Measurements from ENCODE around the gene ODAD3.
A peak's percentile ranks its signal among the peaks of the same experiment; 100 is the strongest.

The ODAD3 gene

GRCh38 chr19:11374433-11375142, 60.3 kb downstream of the ODAD3 start, which contains the start of gene SWSAP1:
Gene SWSAP1, plus strand, starts transcription at chr19:11374666. Its CDS starts 15 bp downstream, at chr19:11374681.
- DNase-seq = peak; percentile 99

- no peak for DNase-seq
Observed at GRCh38 chr19:11373885-11374432, 61.0 kb downstream of the ODAD3 start.

GRCh38 chr19:11373166-11373884, 61.6 kb downstream of the ODAD3 start:
- DNase-seq = peak; percentile 14

- no peak for DNase-seq
Observed at GRCh38 chr19:11370744-11371143, 64.2 kb downstream of the ODAD3 start.

Data from fibroblast of skin of scalp (primary cell).